HCT116 (cell line): ENCODE results near the gene TMEM229A. TPM values are rescaled to one million over a fixed set of nuclear protein-coding genes. Genes with fewer than 3 reads are reported as not detected.

Experiments used
- ATAC-seq: fragments of 200-7000 bp; cut with Tn5 transposase; 2 replicates; pipeline ENCODE4 v1.9.1; 2020; ENCODE audit warnings: mild to moderate bottlenecking, moderate library complexity
- BruUV-seq: library from RNA; stranded (reverse); fragments of 400-500 nt; replicated peaks from 2 replicates; lab custom pipeline; 2021; lab: Mats Ljungman, UMichigan
- CTCF ChIA-PET: fragments of 300-600 bp; sonication (Branson Sonifier 250); formaldehyde crosslinking; loops from one replicate; lab custom pipeline; 2021; ENCODE audit warnings: antibody characterized with exemption; lab: Charles Lee
- POLR2A ChIA-PET: fragments of 300-600, 350-600 bp; sonication (Branson Sonifier 250); formaldehyde crosslinking; loops from one replicate; lab custom pipeline; 2021; ENCODE audit warnings: antibody characterized with exemption; lab: Charles Lee
- RAD21 ChIA-PET, 2 experiments: fragments of 300-600 bp; sonication (Branson Sonifier 250); formaldehyde crosslinking; loops; one replicate each; lab custom pipeline; 2023; ENCODE audit warnings: low total read pairs in 2 of 2; ENCODE audit not compliant: uncharacterized antibody in 2 of 2, unreplicated experiment in 2 of 2, low non-redundant PET in 1 of 2; lab: Charles Lee
- DNase-seq: peaks from one replicate; pipeline ENCODE4 v3.0.0-alpha.2; 2010; ENCODE audit warnings: low read depth, low spot score
- H2AFZ ChIP-seq: fragments of 200-600 bp; shearing (Covaris generic), sonication (generic); 2 replicates; pipeline ENCODE4 v1.6.1; 2017; ENCODE audit warnings: low read depth, mixed run types, mixed read lengths, antibody characterized with exemption, low read length; ENCODE audit not compliant: poor library complexity, severe bottlenecking
- H3K27ac ChIP-seq: 2 replicates; pipeline ENCODE4 v1.5.1; 2012; ENCODE audit warnings: low read depth, low read length
- H3K27me3 ChIP-seq: fragments of 200-600 bp; sonication (generic); 2 replicates; pipeline ENCODE4 v1.6.1; 2016; ENCODE audit warnings: mixed run types, low read length, mixed read lengths; ENCODE audit not compliant: insufficient read depth
- H3K36me3 ChIP-seq, 2 experiments: fragments of 200-500 bp in 1 of 2; fragments of 200-600 bp in 1 of 2; sonication (Bioruptor generic) in 1 of 2; sonication (generic) in 1 of 2; 2 replicates each; pipeline versions ENCODE4 v1.5.1 to v1.6.1; 2014 to 2016; ENCODE audit warnings: low read length in 2 of 2, inconsistent platforms in 1 of 2, mixed read lengths in 1 of 2, mixed run types in 1 of 2; ENCODE audit not compliant: insufficient read depth in 2 of 2, control insufficient read depth in 1 of 2
- H3K4me1 ChIP-seq, 2 experiments: fragments of 200-600 bp in 1 of 2; sonication (generic) in 1 of 2; 2 replicates each; pipeline versions ENCODE4 v1.5.1 to v1.6.1; 2012 to 2017; ENCODE audit warnings: low read length in 2 of 2, inconsistent platforms in 1 of 2, mild to moderate bottlenecking in 1 of 2, mixed read lengths in 1 of 2, mixed run types in 1 of 2, moderate library complexity in 1 of 2; ENCODE audit not compliant: insufficient read depth in 2 of 2, control insufficient read depth in 1 of 2
- H3K4me2 ChIP-seq: fragments of 200-600 bp; sonication (generic); 2 replicates; pipeline ENCODE4 v1.6.1; 2017; ENCODE audit warnings: mixed run types, low read length, mixed read lengths
- H3K4me3 ChIP-seq, 2 experiments: fragments of 200-600 bp in 1 of 2; sonication (generic) in 1 of 2; replicated peaks in 1 of 2; 2 replicates each; pipeline ENCODE4 v1.5.1; 2011 to 2016; ENCODE audit warnings: low read length in 2 of 2, control low read depth in 1 of 2, low read depth in 1 of 2, mild to moderate bottlenecking in 1 of 2, mixed read lengths in 1 of 2, mixed run types in 1 of 2
- H3K79me2 ChIP-seq: fragments of 200-600 bp; sonication (generic); 2 replicates; pipeline ENCODE4 v1.6.1; 2017; ENCODE audit warnings: mild to moderate bottlenecking, mixed run types, low read length, moderate library complexity, mixed read lengths; ENCODE audit not compliant: insufficient read depth
- H3K9ac ChIP-seq: fragments of 200-600 bp; sonication (generic); 2 replicates; pipeline ENCODE4 v1.6.1; 2016; ENCODE audit warnings: low read length, mixed read lengths
- H3K9me2 ChIP-seq: fragments of 200-600 bp; sonication (generic), shearing (Covaris generic); 2 replicates; pipeline ENCODE4 v1.6.1; 2017; ENCODE audit warnings: mixed run types, mild to moderate bottlenecking, moderate library complexity; ENCODE audit not compliant: insufficient read depth
- H3K9me3 ChIP-seq, 2 experiments: fragments of 200-500 bp in 1 of 2; fragments of 200-600 bp in 1 of 2; sonication (Bioruptor generic) in 1 of 2; sonication (generic) in 1 of 2; 2 replicates each; pipeline ENCODE4 v1.6.1; 2014 to 2017; ENCODE audit warnings: low read length in 2 of 2, mixed read lengths in 2 of 2, inconsistent platforms in 1 of 2, low read depth in 1 of 2, mild to moderate bottlenecking in 1 of 2, mixed run types in 1 of 2, moderate library complexity in 1 of 2; ENCODE audit not compliant: control insufficient read depth in 1 of 2, insufficient read depth in 1 of 2
- H4K20me1 ChIP-seq: fragments of 200-600 bp; sonication (generic), shearing (Covaris generic); 2 replicates; pipeline ENCODE4 v1.6.1; 2017; ENCODE audit warnings: mixed run types, mild to moderate bottlenecking, moderate library complexity; ENCODE audit not compliant: insufficient read depth
- CEBPB ChIP-seq: IDR thresholded peaks from 2 replicates; pipeline ENCODE4 v1.6.1; 2012; ENCODE audit warnings: low read depth
- EZH2phosphoT487 ChIP-seq: fragments of 200-600 bp; IDR thresholded peaks from 2 replicates; pipeline ENCODE4 v1.6.1; 2018; ENCODE audit warnings: antibody characterized with exemption, borderline replicate concordance
- POLR2AphosphoS5 ChIP-seq: IDR thresholded peaks from 2 replicates; pipeline ENCODE4 v1.6.1; 2011; ENCODE audit warnings: mild to moderate bottlenecking, low read depth, low read length, moderate library complexity
- SRF ChIP-seq: IDR thresholded peaks from 2 replicates; pipeline ENCODE4 v1.6.1; 2012; ENCODE audit warnings: low read depth
- TCF7L2 ChIP-seq: IDR thresholded peaks from 2 replicates; pipeline ENCODE4 v1.7.0; 2011; ENCODE audit warnings: borderline replicate concordance, inconsistent platforms; ENCODE audit not compliant: insufficient read depth, insufficient read length; ENCODE audit errors: extremely low read depth
- YY1 ChIP-seq: IDR thresholded peaks from 2 replicates; pipeline ENCODE4 v1.6.1; 2011; ENCODE audit warnings: low read length, low read depth, moderate library complexity, mild to moderate bottlenecking; ENCODE audit not compliant: insufficient replicate concordance; ENCODE audit errors: extremely low read depth
- ZNF274 ChIP-seq: fragments of 200-500 bp; sonication (Bioruptor generic); IDR thresholded peaks from 2 replicates; pipeline ENCODE4 v1.6.1; 2014; ENCODE audit warnings: mild to moderate bottlenecking, low read depth, low read length, inconsistent platforms
- intact Hi-C: fragments of 100-400 bp; cut with micrococcal nuclease; formaldehyde crosslinking; loops from 2 replicates; pipeline ENCODE4 v1.10.0; 2022
- total RNA-seq: library from RNA; stranded (reverse); gene quantifications from one replicate; pipeline ENCODE4 v1.2.1, GENCODE V29; 2021; ENCODE audit not compliant: unreplicated experiment
- TF ChIP-seq, protein P1 (sequence below): IDR thresholded peaks from 2 replicates; pipeline ENCODE4 v1.6.1; 2011; ENCODE audit warnings: mild to moderate bottlenecking, low read length, moderate library complexity; ENCODE audit not compliant: insufficient replicate concordance; ENCODE audit errors: extremely low read depth
- TF ChIP-seq, protein P2 (sequence below): IDR thresholded peaks from 2 replicates; pipeline ENCODE4 v1.6.1; 2012
- TF ChIP-seq, protein P3 (sequence below): IDR thresholded peaks from 2 replicates; pipeline ENCODE4 v1.6.1; 2012; ENCODE audit warnings: low read depth

The TMEM229A gene
- total RNA-seq, 1 experiment from 2014 or later = not detected

DNA sequence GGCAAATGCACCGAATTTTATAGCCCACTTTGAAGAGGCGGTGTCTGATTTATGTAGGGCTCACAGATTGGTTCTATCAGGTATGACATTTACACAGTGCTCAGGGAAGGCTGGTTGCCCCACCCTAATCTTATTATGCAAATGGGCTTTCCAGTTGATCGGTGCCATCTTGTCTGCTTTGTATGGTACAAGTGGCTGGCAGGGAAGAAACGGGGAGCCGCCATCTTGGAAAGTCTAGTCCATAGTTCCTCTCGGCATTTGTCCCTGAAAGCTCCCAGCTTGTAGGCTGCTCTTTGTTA lies 36.6 kb downstream of the TMEM229A start:
- Histone ChIP-seq H3K9ac (no peak overlapping the region), H3K4me3 (no peak overlapping the region), H3K36me3 (no peaks in the 10 kb centered on the region), H3K27ac (no peak overlapping the region), H3K27me3 (no peaks in the 10 kb centered on the region), H3K9me3 (no peaks in the 10 kb centered on the region), H3K79me2 (no peaks in the 10 kb centered on the region), H3K4me1 (no peaks in the 10 kb centered on the region), H2AFZ (no peak overlapping the region), H3K9me2 (no peaks in the 10 kb centered on the region), H4K20me1 (no peaks in the 10 kb centered on the region), H3K4me2 (no peak overlapping the region)
- intact Hi-C loops = no loop called here
- no TSS peak for BruUV-seq
- TF ChIP-seq, protein P1, sequence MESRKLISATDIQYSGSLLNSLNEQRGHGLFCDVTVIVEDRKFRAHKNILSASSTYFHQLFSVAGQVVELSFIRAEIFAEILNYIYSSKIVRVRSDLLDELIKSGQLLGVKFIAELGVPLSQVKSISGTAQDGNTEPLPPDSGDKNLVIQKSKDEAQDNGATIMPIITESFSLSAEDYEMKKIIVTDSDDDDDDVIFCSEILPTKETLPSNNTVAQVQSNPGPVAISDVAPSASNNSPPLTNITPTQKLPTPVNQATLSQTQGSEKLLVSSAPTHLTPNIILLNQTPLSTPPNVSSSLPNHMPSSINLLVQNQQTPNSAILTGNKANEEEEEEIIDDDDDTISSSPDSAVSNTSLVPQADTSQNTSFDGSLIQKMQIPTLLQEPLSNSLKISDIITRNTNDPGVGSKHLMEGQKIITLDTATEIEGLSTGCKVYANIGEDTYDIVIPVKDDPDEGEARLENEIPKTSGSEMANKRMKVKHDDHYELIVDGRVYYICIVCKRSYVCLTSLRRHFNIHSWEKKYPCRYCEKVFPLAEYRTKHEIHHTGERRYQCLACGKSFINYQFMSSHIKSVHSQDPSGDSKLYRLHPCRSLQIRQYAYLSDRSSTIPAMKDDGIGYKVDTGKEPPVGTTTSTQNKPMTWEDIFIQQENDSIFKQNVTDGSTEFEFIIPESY = no peak
- no peak for TF ChIP-seq CEBPB
- no peak for TF ChIP-seq SRF
- no peak for TF ChIP-seq YY1
- TF ChIP-seq EZH2phosphoT487 = no peak
- no peak for ATAC-seq
- ChIA-PET POLR2A (no interaction called here), RAD21 (no interaction called here), CTCF (no interaction called here)
- DNase-seq = no peak

DNA sequence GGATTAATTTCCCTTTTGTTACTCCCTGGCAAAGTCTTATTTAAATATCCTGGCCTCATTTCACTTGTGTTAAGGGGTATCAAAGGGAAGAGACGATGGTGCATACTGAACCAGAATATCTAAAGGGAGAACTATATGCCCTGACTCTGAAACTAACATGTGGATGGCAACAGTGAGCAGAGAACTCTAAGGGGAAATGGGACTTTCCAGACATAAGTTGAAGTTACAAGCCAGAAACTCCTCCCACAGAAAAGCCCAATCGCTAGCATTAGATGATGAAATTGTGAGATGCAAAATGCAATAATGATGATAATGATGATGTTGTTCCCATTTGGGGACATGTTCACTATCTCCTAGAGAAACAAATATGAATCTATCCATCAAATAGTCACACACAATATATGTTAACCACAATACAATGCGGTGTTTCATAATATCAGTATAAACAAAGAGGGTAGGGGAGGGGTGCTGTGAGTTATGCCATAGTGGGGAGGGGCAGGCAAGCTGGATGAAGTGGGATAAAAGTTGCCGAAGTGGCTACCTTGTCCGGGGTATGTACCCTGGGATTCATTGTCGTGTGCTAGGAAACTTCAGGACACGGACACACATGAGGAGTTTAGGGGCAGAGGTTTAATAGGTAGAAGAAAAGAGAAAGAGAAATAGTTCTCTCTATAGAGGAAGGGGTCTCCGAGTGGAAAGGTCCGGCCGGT lies 37.1 kb downstream of the TMEM229A start:
- ATAC-seq = no peak
- TF ChIP-seq ZNF274 (no peak), EZH2phosphoT487 (no peak), TCF7L2 (no peak), POLR2AphosphoS5 (no peak)
- TF ChIP-seq, protein P2, sequence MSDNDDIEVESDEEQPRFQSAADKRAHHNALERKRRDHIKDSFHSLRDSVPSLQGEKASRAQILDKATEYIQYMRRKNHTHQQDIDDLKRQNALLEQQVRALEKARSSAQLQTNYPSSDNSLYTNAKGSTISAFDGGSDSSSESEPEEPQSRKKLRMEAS = no peak
- TF ChIP-seq, protein P1 = no peak
- TF ChIP-seq, protein P3, sequence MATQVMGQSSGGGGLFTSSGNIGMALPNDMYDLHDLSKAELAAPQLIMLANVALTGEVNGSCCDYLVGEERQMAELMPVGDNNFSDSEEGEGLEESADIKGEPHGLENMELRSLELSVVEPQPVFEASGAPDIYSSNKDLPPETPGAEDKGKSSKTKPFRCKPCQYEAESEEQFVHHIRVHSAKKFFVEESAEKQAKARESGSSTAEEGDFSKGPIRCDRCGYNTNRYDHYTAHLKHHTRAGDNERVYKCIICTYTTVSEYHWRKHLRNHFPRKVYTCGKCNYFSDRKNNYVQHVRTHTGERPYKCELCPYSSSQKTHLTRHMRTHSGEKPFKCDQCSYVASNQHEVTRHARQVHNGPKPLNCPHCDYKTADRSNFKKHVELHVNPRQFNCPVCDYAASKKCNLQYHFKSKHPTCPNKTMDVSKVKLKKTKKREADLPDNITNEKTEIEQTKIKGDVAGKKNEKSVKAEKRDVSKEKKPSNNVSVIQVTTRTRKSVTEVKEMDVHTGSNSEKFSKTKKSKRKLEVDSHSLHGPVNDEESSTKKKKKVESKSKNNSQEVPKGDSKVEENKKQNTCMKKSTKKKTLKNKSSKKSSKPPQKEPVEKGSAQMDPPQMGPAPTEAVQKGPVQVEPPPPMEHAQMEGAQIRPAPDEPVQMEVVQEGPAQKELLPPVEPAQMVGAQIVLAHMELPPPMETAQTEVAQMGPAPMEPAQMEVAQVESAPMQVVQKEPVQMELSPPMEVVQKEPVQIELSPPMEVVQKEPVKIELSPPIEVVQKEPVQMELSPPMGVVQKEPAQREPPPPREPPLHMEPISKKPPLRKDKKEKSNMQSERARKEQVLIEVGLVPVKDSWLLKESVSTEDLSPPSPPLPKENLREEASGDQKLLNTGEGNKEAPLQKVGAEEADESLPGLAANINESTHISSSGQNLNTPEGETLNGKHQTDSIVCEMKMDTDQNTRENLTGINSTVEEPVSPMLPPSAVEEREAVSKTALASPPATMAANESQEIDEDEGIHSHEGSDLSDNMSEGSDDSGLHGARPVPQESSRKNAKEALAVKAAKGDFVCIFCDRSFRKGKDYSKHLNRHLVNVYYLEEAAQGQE = no peak
- TF ChIP-seq, all 23 proteins: peak for 0
- Histone ChIP-seq H4K20me1 (no peaks in the 10 kb centered on the region), H3K4me3 (no peak overlapping the region), H3K27ac (no peak overlapping the region), H3K9me3 (no peaks in the 10 kb centered on the region), H3K36me3 (no peaks in the 10 kb centered on the region), H3K27me3 (no peaks in the 10 kb centered on the region), H3K9ac (no peak overlapping the region), H3K4me2 (no peak overlapping the region), H3K9me2 (no peaks in the 10 kb centered on the region), H2AFZ (no peak overlapping the region), H3K79me2 (no peaks in the 10 kb centered on the region), H3K4me1 (no peaks in the 10 kb centered on the region)
- DNase-seq = no peak
- POLR2A ChIA-PET = no interaction called here
- RAD21 ChIA-PET = no interaction called here
- CTCF ChIA-PET = no interaction called here
- no TSS peak for BruUV-seq
- intact Hi-C loops = no loop called here
